ENCODE measurements around the gene IRX6. TPM values are rescaled to one million over a fixed set of nuclear protein-coding genes. Genes with fewer than 3 reads are reported as not detected.
A peak's percentile ranks its signal among the peaks of the same experiment; 100 is the strongest.

The IRX6 gene
- total RNA-seq, 1 donor from 2014 or later = 0.36 TPM

DNA sequence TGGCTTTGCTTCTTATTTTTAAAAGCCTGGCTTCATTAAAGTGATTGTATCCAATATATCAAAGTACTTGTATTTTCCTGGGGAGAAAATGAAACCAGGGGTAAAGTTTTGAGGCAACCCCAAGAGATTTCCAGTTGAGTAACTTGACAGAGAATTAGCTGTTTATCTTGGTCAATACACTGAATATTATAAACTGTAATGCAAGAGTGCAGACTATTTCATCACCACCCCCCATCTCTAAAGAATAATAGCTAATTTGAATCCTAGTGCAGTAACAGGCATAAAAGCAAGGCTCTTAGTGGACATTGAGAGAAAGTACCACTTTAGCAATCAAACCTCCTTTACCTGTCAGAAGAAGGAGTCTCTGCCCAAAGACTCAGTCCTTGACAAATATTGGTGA lies 27.0 kb downstream of the IRX6 start:
- no peak for DNase-seq (ENCODE audit: low spot score)

DNA sequence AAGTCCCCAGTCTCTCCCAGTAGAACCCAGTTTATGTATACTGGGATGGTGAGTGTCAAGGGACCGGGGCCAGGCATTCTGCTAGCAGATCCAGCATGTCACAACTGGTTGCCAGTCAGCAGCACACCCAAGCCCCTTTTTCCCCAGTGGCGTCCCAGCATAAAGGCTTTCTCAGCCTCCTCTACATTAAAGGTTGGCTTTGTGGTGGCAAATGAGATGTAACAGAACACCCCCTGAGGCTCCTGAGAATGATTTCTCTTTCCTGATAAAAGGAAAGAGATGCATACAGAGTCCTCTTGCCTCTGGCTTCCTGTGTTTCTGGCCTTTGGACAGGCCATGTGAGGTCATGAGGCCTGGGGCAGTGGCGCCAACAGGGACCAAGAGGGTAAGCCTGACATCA lies 27.9 kb downstream of the IRX6 start:
- ATAC-seq = no peak
- intact Hi-C loops (cut with DNase I) = no loop called here

More for the DNA sequence above, 27.0 kb downstream of the IRX6 start:
- ATAC-seq = peak; percentile 84
- intact Hi-C loops (cut with DNase I) = no loop called here

DNA sequence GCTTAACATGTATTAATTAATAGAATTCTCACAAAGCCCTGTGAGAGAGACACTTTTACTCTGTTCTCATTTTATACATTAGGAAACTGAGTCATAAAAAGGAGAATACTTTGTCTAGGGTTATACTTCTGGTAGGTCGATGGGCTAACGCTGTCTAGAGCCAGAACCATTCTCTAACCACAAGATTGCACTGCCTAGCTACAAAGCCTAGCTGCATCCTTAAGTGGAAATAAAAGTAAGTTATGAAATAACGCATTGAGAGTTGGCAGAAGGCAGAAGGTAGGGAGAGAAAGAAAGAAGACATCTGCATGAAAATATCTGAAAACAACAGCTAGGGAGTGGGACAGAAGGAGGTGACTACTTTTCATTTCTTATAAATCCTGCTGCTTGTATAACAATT lies 33.2 kb downstream of the IRX6 start:
- DNase-seq (ENCODE audit: low spot score) (no peak), ATAC-seq (no peak)
- intact Hi-C loops (cut with DNase I) = no loop called here

More for the DNA sequence above, 27.9 kb downstream of the IRX6 start:
- no peak for DNase-seq (ENCODE audit: low spot score)

DNA sequence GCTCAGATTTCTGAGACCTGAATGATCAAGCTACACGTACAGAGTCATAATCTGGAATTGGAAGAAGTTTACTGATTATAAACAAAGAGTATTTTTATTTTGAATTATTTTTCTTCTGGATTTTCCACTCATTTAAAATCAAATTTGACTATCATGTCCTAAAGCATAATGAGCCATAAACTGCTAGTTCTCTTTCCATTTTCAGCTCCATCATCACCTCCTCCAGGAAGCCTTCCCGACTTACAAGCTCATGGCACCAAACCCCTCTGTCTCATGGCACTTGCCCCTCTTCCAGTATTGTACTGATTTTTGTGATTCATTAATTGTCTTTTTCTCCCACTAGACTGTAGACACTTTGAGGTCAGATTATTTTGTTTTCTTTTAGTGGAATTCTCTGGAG lies 35.9 kb downstream of the IRX6 start:
- DNase-seq (ENCODE audit: low spot score) (no peak), ATAC-seq (no peak)
- intact Hi-C loops (cut with DNase I) = no loop called here

DNA sequence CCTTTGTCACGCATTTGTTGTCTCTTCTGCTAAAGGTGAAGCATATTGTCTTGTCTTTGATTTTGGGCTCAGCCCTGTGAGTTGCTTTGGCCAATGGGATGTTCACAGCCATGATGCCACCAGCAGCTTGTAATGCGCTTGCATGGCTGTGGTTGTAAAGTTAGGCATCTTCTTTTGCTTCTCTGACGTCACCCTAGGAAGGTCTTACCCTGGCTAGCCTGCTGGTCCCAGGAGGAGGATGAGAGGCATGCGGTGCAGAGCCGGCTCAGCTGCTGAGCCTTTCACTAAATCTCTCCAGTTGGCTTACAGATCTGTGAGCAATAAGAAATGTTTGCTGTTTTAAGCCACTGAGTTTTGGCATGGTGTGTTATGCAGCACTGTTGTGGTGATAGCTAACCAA lies 40.8 kb downstream of the IRX6 start:
- intact Hi-C loops (cut with DNase I) = no loop called here
- ATAC-seq (no peak), DNase-seq (ENCODE audit: low spot score) (no peak)

DNA sequence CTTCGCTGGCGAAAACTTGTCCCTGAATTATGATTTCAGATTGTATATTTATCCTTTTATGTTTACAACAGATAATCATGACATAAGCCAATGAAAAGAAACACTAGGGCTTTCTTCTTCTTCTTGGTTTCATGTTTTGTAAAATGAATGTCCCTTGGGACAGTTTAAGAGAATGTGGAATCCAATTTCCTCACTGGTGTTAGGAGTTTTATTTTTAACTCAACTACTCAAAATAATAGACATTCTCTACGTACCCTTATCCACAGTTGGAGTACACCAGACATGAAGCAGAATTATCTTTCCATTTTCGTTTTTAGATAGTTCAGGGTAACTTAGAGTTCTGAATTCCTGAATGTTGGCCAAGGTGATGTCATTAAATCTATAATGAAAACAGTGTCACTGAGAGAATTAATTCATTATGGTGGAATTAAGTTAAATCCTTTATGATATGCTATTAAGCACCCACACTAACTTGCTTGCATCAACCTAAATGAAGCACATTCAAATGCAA lies 43.4 kb downstream of the IRX6 start:
- intact Hi-C loops (cut with DNase I) = no loop called here
- ATAC-seq (peak; percentile 52), DNase-seq (ENCODE audit: low spot score) (no peak)

DNA sequence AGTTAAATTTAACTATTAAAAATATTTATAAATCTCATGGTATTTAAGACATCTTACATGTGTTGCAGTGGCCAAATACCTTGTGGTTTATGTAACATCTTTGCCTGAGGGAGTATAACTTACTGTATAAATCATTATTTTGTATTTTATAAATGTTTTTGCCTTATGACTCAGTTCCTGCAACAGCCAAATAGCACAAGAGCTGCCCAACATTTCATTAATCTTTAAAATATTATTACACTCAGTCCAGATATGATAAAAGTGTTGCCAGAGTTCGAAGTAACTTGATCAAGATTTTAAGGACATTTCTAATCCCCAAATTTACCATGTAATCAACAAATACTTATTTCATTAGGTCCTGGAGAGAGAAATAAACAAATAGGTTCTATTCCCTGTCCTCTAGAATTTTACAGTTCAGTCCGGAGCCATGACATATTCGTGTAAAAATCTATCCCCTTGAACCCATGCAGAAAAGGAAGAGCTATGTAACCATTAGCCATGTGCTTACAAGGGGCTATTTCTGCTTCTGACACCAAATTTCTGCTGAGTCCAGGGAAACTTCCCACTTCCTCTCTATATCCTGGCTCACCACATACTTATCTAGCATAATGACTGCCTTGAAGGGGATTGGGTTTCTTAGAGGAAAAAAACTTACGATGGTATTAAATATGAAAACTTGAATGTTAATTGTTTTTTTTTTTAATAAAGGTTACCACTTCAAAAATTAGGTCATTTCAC lies 44.0 kb downstream of the IRX6 start:
- DNase-seq (ENCODE audit: low spot score) (no peak), ATAC-seq (peak; percentile 49)
- intact Hi-C loops (cut with DNase I) = no loop called here

DNA sequence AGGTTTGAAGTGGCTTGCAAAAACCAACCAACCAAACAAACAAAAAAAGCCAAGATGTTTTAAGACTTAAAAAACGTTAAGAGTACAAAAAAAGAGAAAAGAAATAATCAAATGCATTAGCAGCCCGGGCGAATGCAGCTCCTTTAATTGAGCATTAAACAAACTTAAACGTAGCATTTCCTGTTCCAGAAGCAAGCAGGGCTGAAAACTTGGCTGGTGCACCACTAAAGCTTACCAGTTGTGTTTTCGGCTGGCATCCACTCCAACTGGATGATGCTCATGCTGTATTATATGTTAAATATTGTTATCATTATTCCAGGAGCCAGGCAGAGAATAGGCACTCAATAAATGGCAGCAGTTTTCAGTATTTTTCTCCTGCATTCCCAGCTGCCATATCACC lies 45.1 kb downstream of the IRX6 start:
- DNase-seq (ENCODE audit: low spot score) (no peak), ATAC-seq (no peak)
- intact Hi-C loops (cut with DNase I) = no loop called here

DNA sequence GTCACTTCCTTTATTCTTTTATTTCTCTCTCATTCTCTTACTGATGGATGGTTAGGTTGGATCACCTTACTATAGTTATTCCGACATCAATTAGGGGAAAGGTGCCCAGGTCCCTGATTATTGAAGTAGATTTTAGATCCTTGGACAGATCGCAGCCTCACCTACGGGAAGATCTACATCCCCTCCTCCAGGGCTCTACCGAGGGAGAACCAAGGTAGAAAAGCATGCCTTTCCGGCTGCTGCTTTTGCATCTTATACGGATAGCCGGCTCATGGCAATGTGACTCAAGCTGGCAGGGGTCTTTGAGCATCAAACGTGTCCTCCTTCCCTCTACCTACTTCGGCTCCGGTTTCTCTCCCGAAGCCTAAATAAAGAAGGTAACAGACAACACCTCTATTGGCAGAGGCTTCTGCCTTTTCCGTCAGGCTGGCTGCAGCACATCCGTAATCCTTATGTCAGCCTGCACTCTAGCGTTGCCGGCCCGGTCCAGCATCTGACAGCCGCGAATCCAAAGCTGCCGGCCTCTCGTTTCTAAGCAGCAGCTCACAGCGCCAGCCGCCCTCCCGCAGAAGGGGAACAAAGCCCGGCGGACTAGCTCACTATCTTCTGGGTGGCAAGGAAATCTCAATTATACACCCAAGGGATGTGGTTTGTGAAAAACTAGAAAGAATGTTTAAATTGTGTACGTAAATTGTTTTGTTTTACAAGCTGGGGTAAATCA lies 46.9 kb downstream of the IRX6 start:
- DNase-seq (ENCODE audit: low spot score) = peak; percentile 79
- intact Hi-C loops (cut with DNase I) = no loop called here
- ATAC-seq = peak; percentile 90

DNA sequence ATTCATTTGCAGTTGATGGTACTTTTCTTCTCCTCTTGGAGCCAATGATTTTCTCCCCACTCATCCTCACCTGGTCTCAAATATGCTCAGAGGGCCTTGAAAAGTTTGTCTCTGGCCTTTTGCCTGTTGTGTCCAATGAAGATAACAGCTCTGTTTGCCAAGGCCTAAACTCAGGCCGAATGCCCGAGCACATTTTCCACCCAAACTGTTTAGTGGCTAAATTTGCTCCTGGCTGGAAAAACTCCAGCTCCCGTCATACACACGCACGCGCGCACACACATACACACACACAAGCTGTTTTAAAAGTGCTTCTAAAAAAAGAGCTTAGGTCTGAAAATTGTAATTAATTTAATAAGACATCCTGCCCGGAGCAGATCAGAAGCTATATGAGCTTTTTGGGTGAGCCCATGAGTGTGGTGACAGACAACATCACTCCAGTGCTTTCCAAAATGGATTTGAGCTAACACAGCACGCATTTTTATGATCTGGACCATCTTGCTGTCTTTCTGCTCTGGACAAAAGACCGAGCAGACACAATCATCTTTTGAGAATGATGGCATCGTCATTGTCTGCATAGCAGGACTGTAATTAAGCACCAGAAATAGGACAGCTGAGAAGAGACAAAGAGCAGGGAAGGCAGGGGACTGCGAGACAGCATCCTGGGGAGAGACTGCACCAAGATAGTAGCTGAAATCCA lies 48.9 kb downstream of the IRX6 start:
- ATAC-seq (no peak), DNase-seq (ENCODE audit: low spot score) (no peak)
- intact Hi-C loops (cut with DNase I) = no loop called here

DNA sequence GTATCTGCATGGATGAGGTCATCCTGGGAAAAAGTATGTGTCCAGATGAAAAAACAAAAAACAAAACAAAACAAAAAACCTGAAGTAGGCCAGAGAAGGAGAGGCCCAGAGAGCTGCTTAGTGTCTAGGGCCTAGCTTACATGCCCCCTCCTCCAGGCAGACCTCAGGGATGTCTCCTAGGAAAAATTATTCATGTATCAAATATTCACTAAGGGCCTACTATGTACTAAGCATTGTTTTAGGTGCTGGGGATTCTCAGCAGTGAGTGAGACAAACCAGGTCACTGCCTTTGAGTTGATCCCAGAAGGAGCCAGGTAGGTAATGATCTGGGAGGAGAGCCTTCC lies 49.5 kb downstream of the IRX6 start:
- DNase-seq (ENCODE audit: low spot score) (no peak), ATAC-seq (no peak)
- intact Hi-C loops (cut with DNase I) = no loop called here

DNA sequence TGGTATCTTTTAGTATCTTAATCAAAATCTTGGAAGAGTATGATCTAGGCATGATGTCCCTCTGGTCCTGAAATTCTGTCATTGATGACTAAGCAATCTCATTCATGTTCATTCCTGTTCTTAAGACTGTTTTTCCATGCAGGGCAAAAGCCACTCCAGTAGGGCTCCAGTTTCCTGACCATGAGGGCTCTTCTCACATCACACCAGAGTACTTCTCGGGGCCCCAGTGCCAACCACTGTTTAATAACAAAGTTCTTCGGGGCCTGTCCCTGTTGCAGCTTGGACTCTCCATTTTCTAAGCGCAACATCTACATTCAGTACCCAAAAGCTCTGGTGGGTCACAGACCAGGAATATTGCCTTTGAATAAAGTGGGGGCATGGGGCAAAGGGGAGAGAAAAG lies 52.0 kb downstream of the IRX6 start:
- intact Hi-C loops (cut with DNase I) = no loop called here
- ATAC-seq (no peak), DNase-seq (ENCODE audit: low spot score) (no peak)

DNA sequence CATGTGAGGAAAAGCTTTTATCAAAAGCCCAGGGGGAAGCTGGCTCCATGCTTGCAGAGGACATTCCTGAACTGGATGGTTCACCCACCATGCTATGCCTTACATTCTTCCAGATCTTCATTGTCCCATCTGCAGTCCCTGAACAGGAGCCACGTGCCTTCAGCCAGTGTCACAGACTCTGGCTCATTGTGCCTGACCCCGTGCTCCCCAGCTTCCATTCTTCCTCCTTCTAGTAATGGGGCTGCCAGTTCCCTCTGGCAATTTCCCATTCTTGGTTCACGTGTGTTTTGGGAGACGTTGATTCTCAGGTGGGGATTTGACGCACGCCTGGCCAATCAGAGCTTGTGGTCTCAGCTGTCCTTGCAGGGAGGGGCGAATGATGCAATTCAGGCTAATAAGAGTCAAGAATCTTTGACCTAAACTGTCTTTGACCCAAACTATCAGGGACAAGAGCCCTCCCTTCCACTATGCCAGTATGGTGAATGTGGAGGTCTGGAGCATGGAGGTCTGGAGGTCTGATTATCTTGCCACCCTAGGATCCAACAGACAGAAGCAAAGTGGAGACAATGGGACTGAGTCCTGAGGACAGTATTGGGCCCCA lies 52.7 kb downstream of the IRX6 start:
- DNase-seq (ENCODE audit: low spot score) (no peak), ATAC-seq (no peak)
- intact Hi-C loops (cut with DNase I) = no loop called here

DNA sequence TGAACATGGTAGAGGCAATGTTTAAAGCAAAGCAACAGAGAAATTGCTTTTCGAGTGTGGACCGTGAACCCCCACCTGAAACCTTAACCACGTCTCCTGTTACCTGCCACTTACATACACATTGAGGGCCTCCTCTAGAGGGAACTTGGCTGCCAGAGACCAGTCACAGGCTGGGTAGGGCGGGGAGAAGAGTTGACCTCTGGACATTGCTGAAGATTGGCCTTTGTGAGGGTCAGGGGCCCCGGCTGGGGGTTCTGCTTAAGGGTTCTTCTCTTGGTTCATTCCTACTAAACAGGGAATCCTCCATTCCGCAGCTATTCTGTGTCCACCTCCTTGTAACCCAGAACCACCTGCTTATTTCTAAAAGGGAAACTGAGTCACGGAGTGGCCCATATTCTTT lies 53.8 kb downstream of the IRX6 start:
- intact Hi-C loops (cut with DNase I) = no loop called here
- ATAC-seq (no peak), DNase-seq (ENCODE audit: low spot score) (no peak)

DNA sequence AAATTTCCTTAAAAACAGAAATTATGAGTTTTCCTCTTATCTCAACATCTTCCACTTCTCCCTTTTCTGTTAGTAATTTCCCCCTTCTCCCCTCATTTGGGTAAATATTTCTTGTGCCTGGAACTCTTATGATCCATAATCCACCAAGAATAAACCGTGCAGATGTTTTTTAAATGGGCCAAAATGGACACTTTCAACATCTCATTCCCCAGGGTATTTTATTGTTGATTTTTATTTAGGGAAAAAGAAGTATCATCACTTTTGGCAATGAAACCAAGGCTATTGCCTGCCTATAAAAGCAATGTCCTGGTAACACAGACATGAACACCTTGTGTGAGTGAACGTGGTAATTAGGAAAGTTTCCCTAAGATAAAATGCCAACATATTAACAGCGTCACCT lies 54.6 kb downstream of the IRX6 start:
- no peak for DNase-seq (ENCODE audit: low spot score)
- no peak for ATAC-seq
- intact Hi-C loops (cut with DNase I) = no loop called here

DNA sequence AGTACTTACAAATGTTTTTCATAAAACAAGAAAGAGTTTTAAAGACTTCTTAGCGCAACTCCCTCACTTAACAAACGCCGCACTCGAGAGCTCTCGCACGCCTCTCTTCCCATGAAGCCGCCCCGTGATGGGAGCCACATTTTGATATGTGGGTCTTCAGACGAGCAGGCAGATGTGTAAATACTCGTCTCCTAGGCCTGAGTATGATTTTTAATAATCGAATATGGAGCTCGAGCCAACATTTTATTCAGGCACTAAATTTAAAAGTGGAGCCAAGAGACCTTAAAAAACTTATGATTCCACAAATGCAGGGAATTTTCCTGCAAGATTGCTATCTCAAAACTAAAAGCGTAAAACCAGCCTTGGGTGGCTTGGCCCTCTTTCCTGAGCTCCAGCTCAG lies 55.4 kb downstream of the IRX6 start:
- no peak for DNase-seq (ENCODE audit: low spot score)
- intact Hi-C loops (cut with DNase I) = no loop called here
- ATAC-seq = no peak

DNA sequence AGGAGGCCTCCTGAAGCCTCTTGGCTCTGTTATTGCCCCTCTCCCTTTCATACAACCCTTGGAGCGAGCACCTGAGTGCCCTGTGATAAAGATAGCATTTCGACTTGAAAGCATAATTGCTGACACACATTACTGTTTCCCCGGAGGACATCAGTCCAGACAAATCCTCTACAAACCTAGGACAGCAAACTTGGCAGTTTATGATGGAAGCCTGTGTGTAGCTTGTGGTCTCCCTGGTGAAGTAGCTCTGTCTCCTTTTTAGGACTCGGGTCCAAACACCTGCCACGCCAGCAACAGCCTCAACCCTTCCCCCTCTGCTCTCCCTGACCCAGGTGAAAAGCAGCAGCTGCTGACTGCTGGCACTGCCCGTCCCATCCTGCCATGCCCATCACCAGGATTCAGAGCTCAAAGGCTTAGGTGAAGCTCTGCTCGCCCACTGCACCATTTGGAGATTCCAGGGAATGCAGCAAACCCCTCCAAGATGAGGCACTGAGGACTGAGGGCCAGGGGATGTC lies 55.9 kb downstream of the IRX6 start:
- intact Hi-C loops (cut with DNase I) = no loop called here
- no peak for DNase-seq (ENCODE audit: low spot score)
- no peak for ATAC-seq

Data from sciatic nerve (tissue), 2 donors.